ENCODE results near the gene RNASE1. TPM values are rescaled to one million over a fixed set of nuclear protein-coding genes. Genes with fewer than 3 reads are reported as not detected.

Gene RNASE1
- total and polyA plus RNA-seq, 4 donors: 5.8 to 37.9 (median 22.1) TPM

DNA sequence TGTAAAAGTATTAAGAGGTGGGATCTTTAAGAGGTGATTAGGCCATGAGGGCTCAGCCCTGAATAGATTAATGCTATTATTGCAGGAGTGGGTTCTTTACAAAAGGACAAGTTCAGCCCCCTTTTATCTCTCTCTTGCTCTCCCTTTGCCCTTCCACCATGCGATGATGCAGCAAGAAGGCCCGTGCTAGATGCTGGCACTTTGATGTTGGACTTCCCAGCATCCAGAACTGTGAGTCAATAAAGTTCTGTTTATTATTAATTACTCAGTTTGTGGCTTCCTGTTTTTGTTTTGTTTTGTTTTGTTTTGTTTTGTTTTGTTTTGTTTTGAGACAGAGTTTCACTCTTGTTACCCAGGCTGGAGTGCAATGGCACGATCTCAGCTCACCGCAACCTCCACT, 10.1 kb downstream of the RNASE1 start:
- DNase-seq (ENCODE audit: low spot score): no peak
- H3K9ac ChIP-seq (ENCODE audit: low read depth in 1 of 2, low read length in 2 of 2): no peak overlapping the region
- no peaks in the 10 kb centered on the region for H3K9me3 ChIP-seq (ENCODE audit: control insufficient read depth in 4 of 4, low read length in 3 of 4)
- H3K4me1 ChIP-seq (ENCODE audit: control insufficient read depth in 4 of 4, insufficient read depth in 4 of 4, low read length in 3 of 4): peaks cover 0 to 5% (median 0%) of the 10 kb centered on the region in 4 donors
- WGBS: 86% methylated on average over 4 of the region's 4 CpGs
- H3K4me3 ChIP-seq (ENCODE audit: low read depth in 1 of 3, low read length in 3 of 3): no peak overlapping the region
- TF ChIP-seq NR2F2 (IDR thresholded peaks at IDR 0.05) (no peak), SP1 (IDR thresholded peaks at IDR 0.05) (no peak), JUND (IDR thresholded peaks at IDR 0.05) (no peak), HNF4A (conservative IDR thresholded peaks at IDR 0.05) (no peak), GABPA (IDR thresholded peaks at IDR 0.05 in 1 of 2, conservative IDR thresholded peaks at IDR 0.05 in 1 of 2) (no peak), YY1 (IDR thresholded peaks at IDR 0.05) (no peak), EGR1 (IDR thresholded peaks at IDR 0.05; ENCODE audit: low read depth in 2 of 2) (no peak), FOXA1 (IDR thresholded peaks at IDR 0.05) (no peak), FOXA2 (IDR thresholded peaks at IDR 0.05) (no peak), RAD21 (IDR thresholded peaks at IDR 0.05) (no peak), RXRA (IDR thresholded peaks at IDR 0.05) (no peak)
- TF ChIP-seq, protein P1, sequence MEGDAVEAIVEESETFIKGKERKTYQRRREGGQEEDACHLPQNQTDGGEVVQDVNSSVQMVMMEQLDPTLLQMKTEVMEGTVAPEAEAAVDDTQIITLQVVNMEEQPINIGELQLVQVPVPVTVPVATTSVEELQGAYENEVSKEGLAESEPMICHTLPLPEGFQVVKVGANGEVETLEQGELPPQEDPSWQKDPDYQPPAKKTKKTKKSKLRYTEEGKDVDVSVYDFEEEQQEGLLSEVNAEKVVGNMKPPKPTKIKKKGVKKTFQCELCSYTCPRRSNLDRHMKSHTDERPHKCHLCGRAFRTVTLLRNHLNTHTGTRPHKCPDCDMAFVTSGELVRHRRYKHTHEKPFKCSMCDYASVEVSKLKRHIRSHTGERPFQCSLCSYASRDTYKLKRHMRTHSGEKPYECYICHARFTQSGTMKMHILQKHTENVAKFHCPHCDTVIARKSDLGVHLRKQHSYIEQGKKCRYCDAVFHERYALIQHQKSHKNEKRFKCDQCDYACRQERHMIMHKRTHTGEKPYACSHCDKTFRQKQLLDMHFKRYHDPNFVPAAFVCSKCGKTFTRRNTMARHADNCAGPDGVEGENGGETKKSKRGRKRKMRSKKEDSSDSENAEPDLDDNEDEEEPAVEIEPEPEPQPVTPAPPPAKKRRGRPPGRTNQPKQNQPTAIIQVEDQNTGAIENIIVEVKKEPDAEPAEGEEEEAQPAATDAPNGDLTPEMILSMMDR (IDR thresholded peaks at IDR 0.05; ENCODE audit: low read depth, low read length, missing input control): no peak
- TF ChIP-seq, protein P2, sequence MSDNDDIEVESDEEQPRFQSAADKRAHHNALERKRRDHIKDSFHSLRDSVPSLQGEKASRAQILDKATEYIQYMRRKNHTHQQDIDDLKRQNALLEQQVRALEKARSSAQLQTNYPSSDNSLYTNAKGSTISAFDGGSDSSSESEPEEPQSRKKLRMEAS (IDR thresholded peaks at IDR 0.05): no peak
- TF ChIP-seq, protein P3, sequence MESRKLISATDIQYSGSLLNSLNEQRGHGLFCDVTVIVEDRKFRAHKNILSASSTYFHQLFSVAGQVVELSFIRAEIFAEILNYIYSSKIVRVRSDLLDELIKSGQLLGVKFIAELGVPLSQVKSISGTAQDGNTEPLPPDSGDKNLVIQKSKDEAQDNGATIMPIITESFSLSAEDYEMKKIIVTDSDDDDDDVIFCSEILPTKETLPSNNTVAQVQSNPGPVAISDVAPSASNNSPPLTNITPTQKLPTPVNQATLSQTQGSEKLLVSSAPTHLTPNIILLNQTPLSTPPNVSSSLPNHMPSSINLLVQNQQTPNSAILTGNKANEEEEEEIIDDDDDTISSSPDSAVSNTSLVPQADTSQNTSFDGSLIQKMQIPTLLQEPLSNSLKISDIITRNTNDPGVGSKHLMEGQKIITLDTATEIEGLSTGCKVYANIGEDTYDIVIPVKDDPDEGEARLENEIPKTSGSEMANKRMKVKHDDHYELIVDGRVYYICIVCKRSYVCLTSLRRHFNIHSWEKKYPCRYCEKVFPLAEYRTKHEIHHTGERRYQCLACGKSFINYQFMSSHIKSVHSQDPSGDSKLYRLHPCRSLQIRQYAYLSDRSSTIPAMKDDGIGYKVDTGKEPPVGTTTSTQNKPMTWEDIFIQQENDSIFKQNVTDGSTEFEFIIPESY (IDR thresholded peaks at IDR 0.05): no peak
- TF ChIP-seq, protein P4, sequence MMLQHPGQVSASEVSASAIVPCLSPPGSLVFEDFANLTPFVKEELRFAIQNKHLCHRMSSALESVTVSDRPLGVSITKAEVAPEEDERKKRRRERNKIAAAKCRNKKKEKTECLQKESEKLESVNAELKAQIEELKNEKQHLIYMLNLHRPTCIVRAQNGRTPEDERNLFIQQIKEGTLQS (IDR thresholded peaks at IDR 0.05): no peak
- H3K27me3 ChIP-seq (ENCODE audit: control insufficient read depth in 4 of 4, insufficient read depth in 4 of 4, low read length in 3 of 4): no peaks in the 10 kb centered on the region
- H3K36me3 ChIP-seq (ENCODE audit: control insufficient read depth in 4 of 4, insufficient read depth in 3 of 4, low read depth in 1 of 4, low read length in 3 of 4): no peaks in the 10 kb centered on the region
- no peak overlapping the region for H3K27ac ChIP-seq (ENCODE audit: low read depth in 1 of 2, low read length in 2 of 2)

DNA sequence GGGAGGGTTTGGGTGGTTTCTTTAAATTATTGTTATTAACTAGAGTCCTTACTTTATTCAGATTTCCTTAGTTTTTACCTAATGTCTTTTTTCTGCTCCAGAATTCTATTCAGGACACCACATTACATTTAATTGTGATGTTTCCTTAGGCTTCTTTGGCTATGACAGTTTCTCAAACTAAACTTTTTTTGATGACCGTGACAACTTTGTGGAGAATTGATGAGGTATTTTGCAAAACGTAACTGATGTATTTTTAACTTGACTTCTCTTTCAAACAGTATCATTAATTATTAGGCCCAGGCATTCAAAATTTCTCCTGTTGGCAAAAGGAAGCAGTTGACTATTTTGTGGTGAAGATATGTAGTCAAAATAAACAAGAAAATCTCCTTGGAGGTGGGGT, 11.0 kb downstream of the RNASE1 start:
- Histone ChIP-seq H3K4me1 (ENCODE audit: control insufficient read depth in 4 of 4, insufficient read depth in 4 of 4, low read length in 3 of 4) (peaks cover 0 to 5% (median 0%) of the 10 kb centered on the region in 4 donors), H3K27ac (ENCODE audit: low read depth in 1 of 2, low read length in 2 of 2) (no peak overlapping the region), H3K9me3 (ENCODE audit: control insufficient read depth in 4 of 4, low read length in 3 of 4) (no peaks in the 10 kb centered on the region), H3K4me3 (ENCODE audit: low read depth in 1 of 3, low read length in 3 of 3) (no peak overlapping the region), H3K9ac (ENCODE audit: low read depth in 1 of 2, low read length in 2 of 2) (no peak overlapping the region), H3K27me3 (ENCODE audit: control insufficient read depth in 4 of 4, insufficient read depth in 4 of 4, low read length in 3 of 4) (no peaks in the 10 kb centered on the region), H3K36me3 (ENCODE audit: control insufficient read depth in 4 of 4, insufficient read depth in 3 of 4, low read depth in 1 of 4, low read length in 3 of 4) (no peaks in the 10 kb centered on the region)
- no peak for DNase-seq (ENCODE audit: low spot score)
- TF ChIP-seq, protein P5, sequence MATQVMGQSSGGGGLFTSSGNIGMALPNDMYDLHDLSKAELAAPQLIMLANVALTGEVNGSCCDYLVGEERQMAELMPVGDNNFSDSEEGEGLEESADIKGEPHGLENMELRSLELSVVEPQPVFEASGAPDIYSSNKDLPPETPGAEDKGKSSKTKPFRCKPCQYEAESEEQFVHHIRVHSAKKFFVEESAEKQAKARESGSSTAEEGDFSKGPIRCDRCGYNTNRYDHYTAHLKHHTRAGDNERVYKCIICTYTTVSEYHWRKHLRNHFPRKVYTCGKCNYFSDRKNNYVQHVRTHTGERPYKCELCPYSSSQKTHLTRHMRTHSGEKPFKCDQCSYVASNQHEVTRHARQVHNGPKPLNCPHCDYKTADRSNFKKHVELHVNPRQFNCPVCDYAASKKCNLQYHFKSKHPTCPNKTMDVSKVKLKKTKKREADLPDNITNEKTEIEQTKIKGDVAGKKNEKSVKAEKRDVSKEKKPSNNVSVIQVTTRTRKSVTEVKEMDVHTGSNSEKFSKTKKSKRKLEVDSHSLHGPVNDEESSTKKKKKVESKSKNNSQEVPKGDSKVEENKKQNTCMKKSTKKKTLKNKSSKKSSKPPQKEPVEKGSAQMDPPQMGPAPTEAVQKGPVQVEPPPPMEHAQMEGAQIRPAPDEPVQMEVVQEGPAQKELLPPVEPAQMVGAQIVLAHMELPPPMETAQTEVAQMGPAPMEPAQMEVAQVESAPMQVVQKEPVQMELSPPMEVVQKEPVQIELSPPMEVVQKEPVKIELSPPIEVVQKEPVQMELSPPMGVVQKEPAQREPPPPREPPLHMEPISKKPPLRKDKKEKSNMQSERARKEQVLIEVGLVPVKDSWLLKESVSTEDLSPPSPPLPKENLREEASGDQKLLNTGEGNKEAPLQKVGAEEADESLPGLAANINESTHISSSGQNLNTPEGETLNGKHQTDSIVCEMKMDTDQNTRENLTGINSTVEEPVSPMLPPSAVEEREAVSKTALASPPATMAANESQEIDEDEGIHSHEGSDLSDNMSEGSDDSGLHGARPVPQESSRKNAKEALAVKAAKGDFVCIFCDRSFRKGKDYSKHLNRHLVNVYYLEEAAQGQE (IDR thresholded peaks at IDR 0.05): no peak
- WGBS: 79% methylated on average over 2 of the region's 2 CpGs
